Transverse colon (tissue), 4 donors: ENCODE data around the gene SLIT3. TPM values are rescaled to one million over a fixed set of nuclear protein-coding genes. Genes with fewer than 3 reads are reported as not detected.

Experiments
- DNase-seq: peaks from one replicate; pipeline ENCODE4 v3.0.0-alpha.2; 2019
- H3K27ac ChIP-seq, 4 donors: fragments of 200-600 bp; sonication (generic); 2 replicates each; pipeline ENCODE4 v1.5.1; 2016 to 2018; ENCODE audit warnings: inconsistent platforms in 4 of 4
- H3K27me3 ChIP-seq: fragments of 200-600 bp; sonication (generic); 2 replicates; pipeline ENCODE4 v1.5.1; 2017; ENCODE audit warnings: inconsistent platforms
- H3K36me3 ChIP-seq, 4 donors: fragments of 200-600 bp; sonication (generic); 2 replicates each; pipeline ENCODE4 v1.5.1; 2017 to 2019; ENCODE audit warnings: inconsistent platforms in 4 of 4
- H3K4me1 ChIP-seq, 4 donors: fragments of 200-600 bp; sonication (generic); 2 replicates each; pipeline ENCODE4 v1.5.1; 2017 to 2020; ENCODE audit warnings: inconsistent platforms in 4 of 4
- H3K4me3 ChIP-seq, 4 donors: fragments of 200-600 bp; sonication (generic); 1 replicate in 1 of 4; 2 replicates in 3 of 4; pipeline versions ENCODE4 v1.5.1 to v1.6.1; 2017 to 2019; ENCODE audit warnings: inconsistent platforms in 4 of 4
- H3K9me3 ChIP-seq, 2 donors: fragments of 200-600 bp; sonication (generic); 2 replicates each; pipeline ENCODE4 v1.5.1; 2017 to 2019; ENCODE audit warnings: inconsistent platforms in 2 of 2
- EP300 ChIP-seq: sonication (generic); formaldehyde crosslinking; IDR thresholded peaks from one replicate; pipeline ENCODE4 v1.6.1; 2017; ENCODE audit warnings: antibody characterized with exemption, low read depth
- POLR2A ChIP-seq: fragments of 450-650 bp; IDR thresholded peaks from one replicate; pipeline ENCODE4 v1.6.1; 2016; ENCODE audit warnings: antibody characterized with exemption, mild to moderate bottlenecking, moderate library complexity
- POLR2AphosphoS5 ChIP-seq, 3 donors: sonication (generic); formaldehyde crosslinking; IDR thresholded peaks; one replicate each; pipeline ENCODE4 v1.6.1; 2016; ENCODE audit warnings: antibody characterized with exemption in 3 of 3
- WGBS, 2 donors: methylation state at CpG; one replicate each; pipeline ENCODE4 v1.1.5; 2018; ENCODE audit warnings: low coverage in 1 of 2; 5-methylcytosine and 5-hydroxymethylcytosine counted together
- in situ Hi-C, 4 donors: fragments of 200-750 bp; cut with MboI; loops; one replicate each; pipeline versions ENCODE4 v1.15.0 to v1.15.1; 2017; ENCODE audit warnings: low sequenced_read_pairs in 3 of 4, low pct_ligation_motif_present in 1 of 4, low pct_unique_long_range_greater_than_20kb in 1 of 4
- intact Hi-C: fragments of 100-400 bp; cut with DNase I; formaldehyde crosslinking; loops from one replicate; pipeline ENCODE4 v1.15.1; 2023; ENCODE audit warnings: low total_unique reads
- total RNA-seq, 4 donors: library from RNA; depleted of rRNA; stranded (reverse); fragments of >200 nt; gene quantifications; one replicate each; pipeline ENCODE4 v1.1.0, GENCODE V29; 2016
- TF ChIP-seq, protein P1 (sequence below), 5 experiments: fragments of 200-600 bp in 3 of 5; fragments of 450-650 bp in 2 of 5; sonication (generic) in 3 of 5; IDR thresholded peaks; 1 replicate in 2 of 5; 2 replicates in 3 of 5; pipeline ENCODE4 v1.5.1; 2016 to 2017; ENCODE audit warnings: antibody characterized with exemption in 5 of 5, inconsistent platforms in 3 of 5, mild to moderate bottlenecking in 2 of 5, moderate library complexity in 1 of 5

The SLIT3 gene
- total RNA-seq, 4 donors from 2014 or later, result 6.7 to 60.5 (median 9.6) TPM

DNA sequence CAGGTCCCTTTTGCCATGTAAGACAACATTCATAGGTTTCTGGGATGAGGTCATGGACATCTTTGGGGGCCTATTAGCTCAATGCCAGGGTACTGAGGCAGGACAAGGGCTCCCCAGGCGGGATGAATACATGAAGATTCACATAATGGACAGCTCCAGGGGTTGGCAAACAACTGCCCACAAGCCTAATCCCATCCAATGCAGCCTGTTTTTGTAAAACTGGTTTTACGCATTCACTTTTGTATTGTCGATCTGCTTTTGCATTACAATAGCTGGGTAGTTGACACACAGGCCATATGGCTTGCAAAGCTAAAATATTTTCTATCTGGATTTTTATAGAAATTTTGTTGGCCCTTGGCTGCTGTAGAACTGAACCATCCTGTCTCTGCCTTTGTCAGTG lies 473.3 kb downstream of the SLIT3 start:
- in situ Hi-C loops (no loop called here), intact Hi-C loops (no loop called here)
- Histone ChIP-seq H3K9me3 (no peaks in the 10 kb centered on the region), H3K27me3 (no peaks in the 10 kb centered on the region), H3K36me3 (no peaks in the 10 kb centered on the region), H3K27ac (no peak overlapping the region), H3K4me3 (no peak overlapping the region), H3K4me1 (no peaks in the 10 kb centered on the region)
- TF ChIP-seq POLR2A (no peak), EP300 (no peak)
- TF ChIP-seq, protein P1, sequence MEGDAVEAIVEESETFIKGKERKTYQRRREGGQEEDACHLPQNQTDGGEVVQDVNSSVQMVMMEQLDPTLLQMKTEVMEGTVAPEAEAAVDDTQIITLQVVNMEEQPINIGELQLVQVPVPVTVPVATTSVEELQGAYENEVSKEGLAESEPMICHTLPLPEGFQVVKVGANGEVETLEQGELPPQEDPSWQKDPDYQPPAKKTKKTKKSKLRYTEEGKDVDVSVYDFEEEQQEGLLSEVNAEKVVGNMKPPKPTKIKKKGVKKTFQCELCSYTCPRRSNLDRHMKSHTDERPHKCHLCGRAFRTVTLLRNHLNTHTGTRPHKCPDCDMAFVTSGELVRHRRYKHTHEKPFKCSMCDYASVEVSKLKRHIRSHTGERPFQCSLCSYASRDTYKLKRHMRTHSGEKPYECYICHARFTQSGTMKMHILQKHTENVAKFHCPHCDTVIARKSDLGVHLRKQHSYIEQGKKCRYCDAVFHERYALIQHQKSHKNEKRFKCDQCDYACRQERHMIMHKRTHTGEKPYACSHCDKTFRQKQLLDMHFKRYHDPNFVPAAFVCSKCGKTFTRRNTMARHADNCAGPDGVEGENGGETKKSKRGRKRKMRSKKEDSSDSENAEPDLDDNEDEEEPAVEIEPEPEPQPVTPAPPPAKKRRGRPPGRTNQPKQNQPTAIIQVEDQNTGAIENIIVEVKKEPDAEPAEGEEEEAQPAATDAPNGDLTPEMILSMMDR (IDR thresholded peaks at IDR 0.05), result no peak
- no peak for DNase-seq
- WGBS, 2 donors, result 71 to 93% methylated on average over 1 to 3 of the region's 3 CpGs

DNA sequence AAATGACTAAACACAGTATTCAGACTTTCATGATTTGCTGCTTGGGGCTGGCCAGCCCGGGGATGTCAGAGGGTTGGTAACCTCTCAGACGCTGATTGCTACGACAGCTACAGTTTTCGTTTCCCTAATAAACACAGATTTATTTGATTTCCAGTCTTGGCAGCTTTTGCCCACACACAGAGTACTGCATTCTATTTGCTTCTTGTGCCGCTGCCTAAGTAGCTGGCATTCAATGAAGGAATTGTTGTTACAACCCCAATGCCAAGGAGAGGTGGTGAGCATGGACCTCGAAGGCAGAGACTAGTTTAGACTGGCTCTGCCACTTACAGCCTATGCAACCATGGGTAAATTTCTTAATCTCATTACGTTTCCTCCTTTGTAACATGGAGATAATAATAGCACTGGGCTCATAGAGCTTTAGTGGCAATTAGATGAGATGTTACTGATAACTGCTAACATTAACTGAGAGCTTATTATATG lies 474.7 kb downstream of the SLIT3 start:
- Histone ChIP-seq H3K36me3 (no peaks in the 10 kb centered on the region), H3K27me3 (no peaks in the 10 kb centered on the region), H3K4me1 (no peaks in the 10 kb centered on the region), H3K4me3 (no peak overlapping the region), H3K27ac (no peak overlapping the region), H3K9me3 (no peaks in the 10 kb centered on the region)
- intact Hi-C loops, result no loop called here
- TF ChIP-seq POLR2A (no peak), POLR2AphosphoS5 (IDR thresholded peaks at IDR 0.05) (no peak), EP300 (no peak)
- TF ChIP-seq, protein P1 (IDR thresholded peaks at IDR 0.05), result no peak
- WGBS, 2 donors, result 70 to 79% methylated on average over 4 to 7 of the region's 7 CpGs
- DNase-seq, result no peak
- in situ Hi-C loops, result no loop called here

DNA sequence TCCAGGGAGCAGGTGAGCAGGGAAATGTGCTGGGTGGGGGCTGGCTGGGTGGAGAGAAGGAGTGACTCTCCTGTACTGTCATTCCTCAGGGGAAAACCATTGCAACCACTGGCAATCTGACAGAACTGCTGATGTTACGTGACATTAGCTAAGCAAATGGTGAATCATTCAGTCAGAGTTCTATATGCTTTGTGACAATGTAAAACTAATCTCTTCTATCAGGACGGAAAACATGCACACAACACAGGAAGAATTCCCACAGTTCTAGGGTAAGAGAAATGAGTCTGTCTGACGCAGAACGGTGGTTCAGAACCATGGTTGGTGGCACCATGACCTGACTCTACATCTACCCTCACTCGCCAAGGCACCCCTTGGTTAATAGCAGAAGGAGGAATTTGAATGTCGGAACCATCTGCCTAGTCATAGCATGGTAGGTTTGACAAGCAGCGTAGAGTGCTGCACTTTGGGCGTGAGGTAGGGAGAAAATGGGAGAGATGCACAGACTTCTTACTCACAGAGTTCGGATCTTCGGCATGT lies 478.1 kb downstream of the SLIT3 start:
- Histone ChIP-seq H3K4me3 (no peak overlapping the region), H3K4me1 (no peaks in the 10 kb centered on the region), H3K36me3 (no peaks in the 10 kb centered on the region), H3K27me3 (no peaks in the 10 kb centered on the region), H3K9me3 (no peaks in the 10 kb centered on the region), H3K27ac (no peak overlapping the region)
- no peak for DNase-seq
- intact Hi-C loops, result no loop called here
- TF ChIP-seq, protein P1 (IDR thresholded peaks at IDR 0.05), result no peak
- TF ChIP-seq EP300 (no peak), POLR2AphosphoS5 (IDR thresholded peaks at IDR 0.05) (no peak), POLR2A (no peak)
- WGBS, 2 donors, result 90 to 95% methylated on average over 4 to 10 of the region's 10 CpGs
- in situ Hi-C loops, result no loop called here

DNA sequence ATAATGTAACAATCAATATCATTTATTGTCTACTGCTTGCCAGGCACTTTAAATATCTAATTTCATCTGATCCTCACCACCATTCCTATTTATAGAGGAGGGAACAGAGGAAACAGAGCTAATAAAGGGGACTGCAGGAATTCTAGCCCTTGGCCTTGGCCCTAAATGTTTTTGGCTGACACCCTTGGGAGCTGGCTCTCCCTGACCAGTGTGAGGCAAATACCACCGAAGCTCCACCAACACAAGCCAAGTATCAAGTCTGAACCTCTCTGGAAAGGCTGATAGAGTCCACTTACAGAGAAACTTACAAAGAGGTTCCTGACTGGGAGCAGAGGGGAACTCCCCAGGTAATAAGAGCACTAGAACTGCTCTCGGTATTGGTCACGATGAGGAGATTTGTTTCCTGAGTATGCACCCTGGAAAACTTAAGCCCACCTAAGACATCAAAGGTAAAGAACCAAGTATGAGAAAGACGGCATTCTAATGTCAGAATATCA lies 478.6 kb downstream of the SLIT3 start:
- intact Hi-C loops (no loop called here), in situ Hi-C loops (no loop called here)
- no peak overlapping the region for H3K27ac ChIP-seq
- H3K4me3 ChIP-seq, result no peak overlapping the region
- H3K9me3 ChIP-seq, result no peaks in the 10 kb centered on the region
- no peak for DNase-seq
- no peak for TF ChIP-seq POLR2AphosphoS5 (IDR thresholded peaks at IDR 0.05)
- no peak for TF ChIP-seq POLR2A
- TF ChIP-seq EP300, result no peak
- TF ChIP-seq, protein P1 (IDR thresholded peaks at IDR 0.05), result no peak
- H3K4me1 ChIP-seq, result no peaks in the 10 kb centered on the region
- 66% methylated on average over 4 of the region's 4 CpGs; no CpG with 5 or more reads in 1 of the 2 donors for WGBS, 2 donors
- H3K36me3 ChIP-seq, result no peaks in the 10 kb centered on the region
- no peaks in the 10 kb centered on the region for H3K27me3 ChIP-seq
